ENCODE data around the gene RRP9.

Gene RRP9

GRCh38 chr3:51944451-51945021 is 2.8 kb upstream of the RRP9 start:
- no peak for DNase-seq (ENCODE audit: low read depth, low spot score)
- H3K4me3 ChIP-seq (ENCODE audit: low read length): no peak overlapping the region

GRCh38 chr3:51943451-51944391 is 2.0 kb upstream of the RRP9 start:
- no peak overlapping the region for H3K4me3 ChIP-seq (ENCODE audit: low read length)
- DNase-seq (ENCODE audit: low read depth, low spot score): no peak

- H3K4me3 ChIP-seq (ENCODE audit: low read length): peak overlapping the region; percentile 84
- DNase-seq (ENCODE audit: low read depth, low spot score): no peak
Observed at GRCh38 chr3:51942603-51943450, 1.1 kb upstream of the RRP9 start.

- H3K4me3 ChIP-seq (ENCODE audit: low read length): peak overlapping the region; percentile 88
- no peak for DNase-seq (ENCODE audit: low read depth, low spot score)
Observed at GRCh38 chr3:51941463-51941797, 274 bp downstream of the RRP9 start.

- no peak for DNase-seq (ENCODE audit: low read depth, low spot score)
Observed at GRCh38 chr3:51940648-51941462, 849 bp downstream of the RRP9 start.

GRCh38 chr3:51938780-51939425 is 2.8 kb downstream of the RRP9 start:
- no peak for DNase-seq (ENCODE audit: low read depth, low spot score)
- no peak overlapping the region for H3K4me3 ChIP-seq (ENCODE audit: low read length)

More at GRCh38 chr3:51940648-51941462, 849 bp downstream of the RRP9 start:
- peak overlapping the region; percentile 88 for H3K4me3 ChIP-seq (ENCODE audit: low read length)

GRCh38 chr3:51937611-51938450 is 3.9 kb downstream of the RRP9 start:
- H3K4me3 ChIP-seq (ENCODE audit: low read length): no peak overlapping the region
- DNase-seq (ENCODE audit: low read depth, low spot score): no peak

GRCh38 chr3:51937014-51937413 is 4.7 kb downstream of the RRP9 start:
- no peak overlapping the region for H3K4me3 ChIP-seq (ENCODE audit: low read length)
- no peak for DNase-seq (ENCODE audit: low read depth, low spot score)

- DNase-seq (ENCODE audit: low read depth, low spot score): no peak
- H3K4me3 ChIP-seq (ENCODE audit: low read length): no peak overlapping the region
Observed at GRCh38 chr3:51935886-51936755, 5.6 kb downstream of the RRP9 start.

GRCh38 chr3:51934991-51935885 is 6.5 kb downstream of the RRP9 start:
- DNase-seq (ENCODE audit: low read depth, low spot score): no peak
- H3K4me3 ChIP-seq (ENCODE audit: low read length): no peak overlapping the region

GRCh38 chr3:51934139-51934850 is 7.4 kb downstream of the RRP9 start:
- no peak overlapping the region for H3K4me3 ChIP-seq (ENCODE audit: low read length)
- no peak for DNase-seq (ENCODE audit: low read depth, low spot score)

GRCh38 chr3:51933471-51934138 is 8.1 kb downstream of the RRP9 start:
- DNase-seq (ENCODE audit: low read depth, low spot score): no peak
- H3K4me3 ChIP-seq (ENCODE audit: low read length): no peak overlapping the region

GRCh38 chr3:51932471-51933370 is 9.0 kb downstream of the RRP9 start:
- no peak overlapping the region for H3K4me3 ChIP-seq (ENCODE audit: low read length)
- DNase-seq (ENCODE audit: low read depth, low spot score): no peak

GRCh38 chr3:51931756-51932155 is 9.9 kb downstream of the RRP9 start:
- no peak for DNase-seq (ENCODE audit: low read depth, low spot score)
- H3K4me3 ChIP-seq (ENCODE audit: low read length): no peak overlapping the region
